PC-3 (cell line): ENCODE data around the gene PIKFYVE. TPM values are rescaled to one million over a fixed set of nuclear protein-coding genes. Genes with fewer than 3 reads are reported as not detected.

Source experiments
- ATAC-seq: fragments of 200-7000 bp; cut with Tn5 transposase; 2 replicates; pipeline ENCODE4 v1.9.1; 2020; ENCODE audit warnings: mild to moderate bottlenecking, moderate library complexity
- BruUV-seq: library from RNA; stranded (reverse); fragments of 400-500 nt; replicated peaks from 2 replicates; lab custom pipeline; 2021; lab: Mats Ljungman, UMichigan
- CTCF ChIA-PET: fragments of 300-600 bp; sonication (Branson Sonifier 250); formaldehyde crosslinking; loops from one replicate; lab custom pipeline; 2022; ENCODE audit warnings: antibody characterized with exemption; lab: Charles Lee
- POLR2A ChIA-PET: fragments of 300-600 bp; sonication (Branson Sonifier 250); formaldehyde crosslinking; loops from one replicate; lab custom pipeline; 2022; ENCODE audit warnings: antibody characterized with exemption; ENCODE audit not compliant: unreplicated experiment; lab: Charles Lee
- DNase-seq: peaks from one replicate; pipeline ENCODE4 v3.0.0-alpha.2; 2015
- H2AFZ ChIP-seq: fragments of 300-600 bp; sonication (generic); 2 replicates; pipeline ENCODE4 v1.6.0; 2016; ENCODE audit warnings: antibody characterized with exemption, low read length
- H3F3A ChIP-seq: fragments of 300-600 bp; sonication (generic); one replicate; pipeline ENCODE4 v1.6.0; 2017; ENCODE audit warnings: antibody characterized with exemption, low read length, control low read depth, mild to moderate bottlenecking; ENCODE audit not compliant: unreplicated experiment
- H3K27ac ChIP-seq: fragments of 300-600 bp; sonication (generic); 2 replicates; pipeline ENCODE4 v1.5.1; 2016; ENCODE audit warnings: mild to moderate bottlenecking, low read length
- H3K27me3 ChIP-seq: fragments of 300-600 bp; sonication (generic); 2 replicates; pipeline ENCODE4 v1.6.1; 2016; ENCODE audit warnings: low read length, mixed read lengths
- H3K36me3 ChIP-seq: fragments of 300-600 bp; sonication (generic); 2 replicates; pipeline ENCODE4 v1.6.1; 2016; ENCODE audit warnings: low read depth, mixed run types, low read length, mixed read lengths
- H3K4me1 ChIP-seq: fragments of 300-600 bp; sonication (generic); 2 replicates; pipeline ENCODE4 v1.5.1; 2016; ENCODE audit warnings: low read length; ENCODE audit not compliant: insufficient read depth
- H3K4me2 ChIP-seq: fragments of 300-600 bp; sonication (generic); 2 replicates; pipeline ENCODE4 v1.6.0; 2016; ENCODE audit warnings: low read length
- H3K4me3 ChIP-seq: fragments of 300-600 bp; sonication (generic); 2 replicates; pipeline ENCODE4 v1.5.1; 2016; ENCODE audit warnings: mild to moderate bottlenecking, low read length, mixed read lengths
- H3K79me2 ChIP-seq: fragments of 300-600 bp; sonication (generic); 2 replicates; pipeline ENCODE4 v1.6.1; 2017; ENCODE audit warnings: low read length, mixed read lengths
- H3K9ac ChIP-seq: fragments of 300-600 bp; sonication (generic); 2 replicates; pipeline ENCODE4 v1.6.0; 2016; ENCODE audit warnings: mild to moderate bottlenecking, low read length
- H3K9me2 ChIP-seq: fragments of 300-600 bp; sonication (generic); replicated peaks from 2 replicates; pipeline ENCODE4 v1.6.1; 2016; ENCODE audit warnings: mixed run types, low read length, mixed read lengths
- H3K9me3 ChIP-seq: fragments of 300-600 bp; sonication (generic); 2 replicates; pipeline ENCODE4 v1.6.1; 2016; ENCODE audit warnings: low read length, mixed read lengths
- H4K20me1 ChIP-seq: fragments of 300-600 bp; sonication (generic); 2 replicates; pipeline ENCODE4 v1.6.1; 2016; ENCODE audit warnings: low read length, mixed read lengths
- CTCF ChIP-seq: fragments of 300-600 bp; sonication (generic); conservative IDR thresholded peaks from 2 replicates; pipeline ENCODE4 v1.5.1; 2017; ENCODE audit warnings: antibody characterized with exemption, low read depth, mild to moderate bottlenecking, low read length
- EZH2 ChIP-seq: fragments of 300-600 bp; sonication (generic); IDR thresholded peaks from one replicate; pipeline ENCODE4 v1.6.1; 2017; ENCODE audit warnings: antibody characterized with exemption, mild to moderate bottlenecking, low read length; ENCODE audit not compliant: unreplicated experiment
- EZH2phosphoT487 ChIP-seq: fragments of 300-600 bp; sonication (generic); IDR thresholded peaks from 2 replicates; pipeline ENCODE4 v1.6.1; 2018; ENCODE audit warnings: mild to moderate bottlenecking, antibody characterized with exemption, low read length, borderline replicate concordance
- intact Hi-C: fragments of 100-400 bp; cut with micrococcal nuclease; formaldehyde crosslinking; loops from 2 replicates; pipeline ENCODE4 v1.9.0; 2023
- total RNA-seq: library from RNA; depleted of rRNA; stranded (reverse); fragments of >200 nt; gene quantifications from 2 replicates; pipeline ENCODE4 v1.2.3, GENCODE V29; 2014

PIKFYVE gene
- total RNA-seq, 1 experiment from 2014 or later = 18.8 TPM

- DNase-seq = no peak
- Histone ChIP-seq H2AFZ (no peak overlapping the region), H3K9me3 (no peaks in the 10 kb centered on the region), H3K4me3 (no peak overlapping the region), H4K20me1 (no peaks in the 10 kb centered on the region), H3F3A (no peaks in the 10 kb centered on the region), H3K27ac (no peak overlapping the region), H3K27me3 (peaks cover 11% of the 10 kb centered on the region), H3K4me2 (no peak overlapping the region), H3K79me2 (no peaks in the 10 kb centered on the region), H3K36me3 (no peaks in the 10 kb centered on the region), H3K4me1 (no peaks in the 10 kb centered on the region), H3K9me2 (no peaks in the 10 kb centered on the region), H3K9ac (no peak overlapping the region)
- no peak for TF ChIP-seq EZH2phosphoT487
- TF ChIP-seq CTCF = no peak
- no peak for TF ChIP-seq EZH2
- intact Hi-C loops = no loop called here
- ATAC-seq = no peak
- BruUV-seq = no TSS peak
- ChIA-PET POLR2A (no interaction called here), CTCF (interaction anchor here (0.6 kb wide), 1 partner anchor 14 kb away, joined by 3 read pairs; no protein-coding TSS in a partner anchor)
These were observed 105.0 kb downstream of the PIKFYVE start for GRCh38 chr2:208370881-208371633.

GRCh38 chr2:208371634-208371935 lies 105.5 kb downstream of the PIKFYVE start:
- Histone ChIP-seq H3K36me3 (no peaks in the 10 kb centered on the region), H3K27me3 (peaks cover 11% of the 10 kb centered on the region), H3K9me2 (no peaks in the 10 kb centered on the region), H3K4me1 (no peaks in the 10 kb centered on the region), H3F3A (no peaks in the 10 kb centered on the region), H2AFZ (no peak overlapping the region), H3K4me3 (no peak overlapping the region), H3K9ac (no peak overlapping the region), H3K79me2 (no peaks in the 10 kb centered on the region), H3K27ac (no peak overlapping the region), H3K4me2 (no peak overlapping the region), H3K9me3 (no peaks in the 10 kb centered on the region), H4K20me1 (no peaks in the 10 kb centered on the region)
- DNase-seq (no peak), ATAC-seq (0 out of 2 replicates have a peak, but pooled peaks have one; percentile 19)
- ChIA-PET POLR2A (no interaction called here), CTCF (interaction anchor here (0.6 kb wide), 1 partner anchor 15 kb away, joined by 3 read pairs; no protein-coding TSS in a partner anchor)
- TF ChIP-seq CTCF = no peak
- no peak for TF ChIP-seq EZH2
- no peak for TF ChIP-seq EZH2phosphoT487
- intact Hi-C loops = no loop called here
- no TSS peak for BruUV-seq

- peak; percentile 73 for DNase-seq
- no peak overlapping the region for H3K4me3 ChIP-seq
- H3K9me3 ChIP-seq = no peaks in the 10 kb centered on the region
- no peaks in the 10 kb centered on the region for H3K9me2 ChIP-seq
- H3K79me2 ChIP-seq = no peaks in the 10 kb centered on the region
- peaks cover 11% of the 10 kb centered on the region for H3K27me3 ChIP-seq
- H3K4me1 ChIP-seq = no peaks in the 10 kb centered on the region
- no peaks in the 10 kb centered on the region for H3F3A ChIP-seq
- ChIA-PET CTCF (interaction anchor here (0.7 kb wide), 1 partner anchor 984 kb away, joined by 4 read pairs; no protein-coding TSS in a partner anchor), POLR2A (no interaction called here)
- no peak overlapping the region for H3K9ac ChIP-seq
- intact Hi-C loops = no loop called here
- H2AFZ ChIP-seq = no peak overlapping the region
- peak; percentile 75 for ATAC-seq
- no TSS peak for BruUV-seq
- no peak overlapping the region for H3K27ac ChIP-seq
- TF ChIP-seq CTCF (peak; percentile 86), EZH2 (no peak), EZH2phosphoT487 (no peak)
- H4K20me1 ChIP-seq = no peaks in the 10 kb centered on the region
- H3K4me2 ChIP-seq = no peak overlapping the region
- no peaks in the 10 kb centered on the region for H3K36me3 ChIP-seq
These were observed 107.5 kb downstream of the PIKFYVE start for GRCh38 chr2:208373460-208374089.
